Fibroblast of lung (primary cell): ENCODE measurements around the gene HMGCS1. TPM values are rescaled to one million over a fixed set of nuclear protein-coding genes. Genes with fewer than 3 reads are reported as not detected.
A peak's percentile ranks its signal among the peaks of the same experiment; 100 is the strongest.

Source experiments
- DNase-seq, 2 donors: peaks; one replicate each; pipeline versions ENCODE4 v3.0.0 to v3.0.0-alpha.2; 2010; ENCODE audit warnings: low read depth in 2 of 2
- H2AFZ ChIP-seq: 2 replicates; pipeline ENCODE4 v1.5.1; 2012; ENCODE audit warnings: low read length, control low read depth, inconsistent platforms
- H3K27ac ChIP-seq: 2 replicates; pipeline ENCODE4 v1.5.1; 2011; ENCODE audit warnings: low read length, control low read depth; ENCODE audit not compliant: insufficient read depth
- H3K27me3 ChIP-seq: 2 replicates; pipeline ENCODE4 v1.5.1; 2011; ENCODE audit warnings: mild to moderate bottlenecking, low read length; ENCODE audit not compliant: control insufficient read depth, insufficient read depth
- H3K36me3 ChIP-seq: 2 replicates; pipeline ENCODE4 v1.5.1; 2011; ENCODE audit warnings: low read length; ENCODE audit not compliant: control insufficient read depth, insufficient read depth
- H3K4me1 ChIP-seq: 2 replicates; pipeline ENCODE4 v1.5.1; 2011; ENCODE audit warnings: low read length; ENCODE audit not compliant: control insufficient read depth, insufficient read depth; ENCODE audit errors: extremely low read depth
- H3K4me2 ChIP-seq: 2 replicates; pipeline ENCODE4 v1.5.1; 2011; ENCODE audit warnings: low read length, control low read depth; ENCODE audit not compliant: insufficient read depth; ENCODE audit errors: extremely low read depth
- H3K4me3 ChIP-seq, 4 experiments: fragments of 200-600 bp in 1 of 4; sonication (generic) in 1 of 4; replicated peaks in 1 of 4; 2 replicates each; pipeline ENCODE4 v1.5.1; 2011 to 2016; ENCODE audit warnings: low read length in 4 of 4, low read depth in 3 of 4, mild to moderate bottlenecking in 3 of 4, control low read depth in 2 of 4, inconsistent platforms in 1 of 4, mixed read lengths in 1 of 4; ENCODE audit not compliant: insufficient read depth in 1 of 4; ENCODE audit errors: control extremely low read depth in 1 of 4
- H3K79me2 ChIP-seq: 2 replicates; pipeline ENCODE4 v1.5.1; 2012; ENCODE audit warnings: mild to moderate bottlenecking, low read length, inconsistent platforms; ENCODE audit not compliant: control insufficient read depth, insufficient read depth
- H3K9ac ChIP-seq: 2 replicates; pipeline ENCODE4 v1.5.1; 2011; ENCODE audit warnings: mild to moderate bottlenecking, low read length, control low read depth; ENCODE audit not compliant: insufficient read depth
- H3K9me3 ChIP-seq: 2 replicates; pipeline ENCODE4 v1.5.1; 2012; ENCODE audit warnings: low read depth, low read length; ENCODE audit not compliant: control insufficient read depth, insufficient read depth
- H4K20me1 ChIP-seq: 2 replicates; pipeline ENCODE4 v1.5.1; 2011; ENCODE audit warnings: low read length; ENCODE audit not compliant: control insufficient read depth, insufficient read depth; ENCODE audit errors: extremely low read depth
- CTCF ChIP-seq, 2 donors: IDR thresholded peaks in 1 of 2; conservative IDR thresholded peaks in 1 of 2; 1 replicate in 1 of 2; 2 replicates in 1 of 2; pipeline ENCODE4 v1.5.1; 2011 to 2012; ENCODE audit warnings: low read length in 2 of 2, control low read depth in 1 of 2, inconsistent platforms in 1 of 2, low read depth in 1 of 2, mild to moderate bottlenecking in 1 of 2
- EZH2 ChIP-seq: IDR thresholded peaks from 2 replicates; pipeline ENCODE4 v1.5.1; 2012; ENCODE audit warnings: low read length, control low read depth, mild to moderate bottlenecking; ENCODE audit errors: missing control alignments
- polyA plus RNA-seq, 2 donors: library from polyadenylated mRNA; depleted of rRNA in 1 of 2; stranded (reverse) in 1 of 2; unstranded in 1 of 2; fragments of >200 nt; gene quantifications; 2 replicates each; pipeline ENCODE4 v1.2.1, GENCODE V29; 2011 to 2012; ENCODE audit warnings: missing spikeins in 1 of 2
- total RNA-seq: library from RNA; depleted of rRNA; stranded (reverse); fragments of >200 nt; gene quantifications from 2 replicates; pipeline ENCODE4 v1.2.1, GENCODE V29; 2014

Gene HMGCS1
- total and polyA plus RNA-seq, 2 donors (not counting 1 experiment from before 2014, with no cell fraction given): 203 to 253 TPM

- Histone ChIP-seq H3K4me1 (peaks cover 3% of the 10 kb centered on the region), H2AFZ (no peak overlapping the region), H3K4me2 (no peak overlapping the region), H3K79me2 (peaks cover 59% of the 10 kb centered on the region), H3K27me3 (no peaks in the 10 kb centered on the region), H3K27ac (no peak overlapping the region), H3K9me3 (no peaks in the 10 kb centered on the region), H3K9ac (no peak overlapping the region), H3K4me3 (no peak overlapping the region), H4K20me1 (peaks cover 2% of the 10 kb centered on the region), H3K36me3 (peaks cover 3% of the 10 kb centered on the region)
- TF ChIP-seq EZH2 (no peak), CTCF (conservative IDR thresholded peaks at IDR 0.05 in 1 of 2, IDR thresholded peaks at IDR 0.05 in 1 of 2; ENCODE audit: low read depth in 1 of 2, low read length in 2 of 2) (no peak)
- peak in 1 of 2 donors; percentile 47 for DNase-seq
Measured at GRCh38 chr5:43301653-43302091, 11.5 kb downstream of the HMGCS1 start.

GRCh38 chr5:43300112-43300511, 13.1 kb downstream of the HMGCS1 start:
- DNase-seq: no peak
- Histone ChIP-seq H3K79me2 (peaks cover 52% of the 10 kb centered on the region), H4K20me1 (peaks cover 2% of the 10 kb centered on the region), H3K4me2 (no peak overlapping the region), H3K9me3 (no peaks in the 10 kb centered on the region), H2AFZ (no peak overlapping the region), H3K4me1 (peaks cover 3% of the 10 kb centered on the region), H3K4me3 (no peak overlapping the region), H3K36me3 (peaks cover 7% of the 10 kb centered on the region), H3K27ac (no peak overlapping the region), H3K27me3 (no peaks in the 10 kb centered on the region), H3K9ac (no peak overlapping the region)
- TF ChIP-seq EZH2 (no peak), CTCF (conservative IDR thresholded peaks at IDR 0.05 in 1 of 2, IDR thresholded peaks at IDR 0.05 in 1 of 2; ENCODE audit: low read depth in 1 of 2, low read length in 2 of 2) (no peak)

GRCh38 chr5:43298443-43298842, 14.8 kb downstream of the HMGCS1 start:
- no peak for DNase-seq
- TF ChIP-seq EZH2 (no peak), CTCF (conservative IDR thresholded peaks at IDR 0.05 in 1 of 2, IDR thresholded peaks at IDR 0.05 in 1 of 2; ENCODE audit: low read depth in 1 of 2, low read length in 2 of 2) (no peak)
- H3K4me3 ChIP-seq: no peak overlapping the region
- H3K4me1 ChIP-seq: peaks cover 3% of the 10 kb centered on the region
- H3K9ac ChIP-seq: no peak overlapping the region
- H3K27ac ChIP-seq: no peak overlapping the region
- no peaks in the 10 kb centered on the region for H3K9me3 ChIP-seq
- H3K4me2 ChIP-seq: no peak overlapping the region
- no peak overlapping the region for H2AFZ ChIP-seq
- H3K27me3 ChIP-seq: no peaks in the 10 kb centered on the region
- H3K36me3 ChIP-seq: peaks cover 10% of the 10 kb centered on the region
- peaks cover 43% of the 10 kb centered on the region for H3K79me2 ChIP-seq
- peaks cover 2% of the 10 kb centered on the region for H4K20me1 ChIP-seq
